ENCODE data around the gene VPS33B.
"Not testable (repeated sequence)": the region's sequence is repeated elsewhere in the genome, so short reads cannot be mapped to it uniquely, and the experiment has no call there.

GRCh38 chr15:91046056-91046455 lies 23.7 kb upstream of the VPS33B start:
- TF ChIP-seq POLR2AphosphoS5 (IDR thresholded peaks at IDR 0.05; ENCODE audit: borderline replicate concordance, low read depth, low read length); EZH2 (IDR thresholded peaks at IDR 0.05): not testable (repeated sequence)

All from SK-N-MC (cell line).